ENCODE measurements around the gene PLA2G2C.
A peak's percentile ranks its signal among the peaks of the same experiment; 100 is the strongest.

PLA2G2C gene

DNA sequence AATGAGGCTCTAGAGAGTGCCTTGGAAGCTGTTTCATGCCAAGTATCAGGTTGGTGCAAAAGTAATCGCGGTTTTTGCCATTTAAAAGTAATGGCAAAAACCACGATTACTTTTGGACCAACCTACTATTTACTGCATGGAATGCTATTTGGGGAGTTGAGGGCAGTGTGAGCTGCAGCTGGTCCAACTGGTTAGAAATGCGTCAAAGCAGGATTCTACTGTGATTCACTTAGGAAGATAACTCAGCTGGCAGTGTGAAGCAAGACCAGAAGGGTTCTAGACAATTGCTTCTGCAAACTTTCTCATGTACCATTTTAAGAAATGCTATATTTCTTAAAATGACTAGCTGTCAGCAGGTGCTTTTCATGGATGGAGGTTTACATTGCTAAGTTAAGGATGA, 21.2 kb upstream of the PLA2G2C start:
- no peak for DNase-seq (ENCODE audit: low read depth, low spot score)

DNA sequence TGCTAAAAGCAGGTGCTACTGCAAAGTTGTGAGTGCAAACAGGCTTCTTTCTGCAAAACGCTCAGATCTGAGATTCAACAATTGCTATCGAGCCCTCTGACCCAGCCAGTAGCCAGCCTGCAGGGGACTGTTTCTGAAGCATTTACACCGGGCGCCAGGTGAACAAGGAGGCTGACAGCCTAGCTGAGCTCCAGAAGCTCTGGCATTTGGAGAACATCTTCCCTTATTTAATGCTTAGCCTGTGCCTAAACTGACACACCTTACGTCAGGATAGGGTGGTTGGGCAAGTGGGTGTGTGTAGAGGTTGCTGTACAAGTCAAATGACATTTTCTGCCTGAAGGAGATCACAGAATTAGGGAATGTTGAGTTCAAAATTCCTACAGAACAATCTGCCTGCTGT, 15.8 kb upstream of the PLA2G2C start:
- DNase-seq (ENCODE audit: low read depth, low spot score): no peak

DNA sequence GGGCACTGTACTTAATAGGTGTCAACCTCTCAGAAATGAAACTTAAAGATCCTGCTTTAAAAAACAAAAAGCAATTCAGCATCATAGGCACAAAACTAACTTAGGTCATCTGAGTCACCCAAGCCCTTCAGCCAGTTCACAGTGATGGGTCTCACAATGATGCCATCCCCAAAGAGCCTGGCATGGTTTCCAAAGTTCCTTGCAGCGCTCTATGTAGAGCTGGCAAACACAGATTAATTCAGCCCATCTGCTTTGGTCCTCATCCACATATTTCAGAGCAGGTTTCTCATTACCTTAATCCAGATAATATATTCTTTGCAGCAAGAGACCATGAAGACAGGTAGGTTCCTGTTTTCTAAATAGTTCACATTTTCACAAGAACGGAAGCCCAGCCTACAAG, 14.6 kb upstream of the PLA2G2C start:
- DNase-seq (ENCODE audit: low read depth, low spot score): no peak

DNA sequence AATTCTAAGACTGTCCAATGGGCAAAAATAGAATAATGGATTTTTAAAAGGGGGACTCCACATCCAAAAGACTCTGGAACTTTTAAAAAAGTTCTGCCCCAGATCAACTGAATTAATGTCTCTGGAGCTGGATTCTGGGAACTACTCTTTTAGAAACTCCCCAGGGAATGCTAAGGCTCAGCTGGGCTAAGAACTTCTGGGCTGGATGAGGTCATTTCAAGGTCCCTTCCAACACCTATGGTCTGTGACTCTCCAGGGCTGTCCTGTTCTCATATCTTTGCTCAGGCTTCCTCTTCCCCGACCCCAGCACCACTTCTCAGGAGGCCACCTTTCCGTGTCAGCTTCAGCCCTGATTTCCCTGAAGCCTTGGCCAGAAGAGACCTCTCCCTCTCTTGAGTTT, 13.5 kb upstream of the PLA2G2C start:
- no peak for DNase-seq (ENCODE audit: low read depth, low spot score)

DNA sequence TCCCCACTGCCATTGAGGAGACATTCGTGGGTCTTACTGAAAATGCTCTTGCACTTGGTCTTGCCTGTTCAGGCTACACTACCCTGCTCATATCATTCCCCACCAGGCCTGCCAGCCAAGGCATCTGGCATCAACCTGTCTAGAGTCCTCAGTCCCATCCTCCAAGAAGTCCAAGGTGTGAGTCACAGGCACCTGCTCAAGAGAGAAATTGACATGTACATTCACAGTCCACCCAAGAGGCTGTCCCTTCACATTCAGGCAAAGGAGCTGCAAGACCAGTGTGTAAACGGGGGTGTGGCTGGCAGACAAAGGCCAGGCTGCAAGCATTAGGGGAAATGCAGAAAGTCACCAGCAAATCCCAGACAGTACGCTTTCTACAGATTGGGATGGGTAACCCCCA, 13.1 kb upstream of the PLA2G2C start:
- DNase-seq (ENCODE audit: low read depth, low spot score): no peak

DNA sequence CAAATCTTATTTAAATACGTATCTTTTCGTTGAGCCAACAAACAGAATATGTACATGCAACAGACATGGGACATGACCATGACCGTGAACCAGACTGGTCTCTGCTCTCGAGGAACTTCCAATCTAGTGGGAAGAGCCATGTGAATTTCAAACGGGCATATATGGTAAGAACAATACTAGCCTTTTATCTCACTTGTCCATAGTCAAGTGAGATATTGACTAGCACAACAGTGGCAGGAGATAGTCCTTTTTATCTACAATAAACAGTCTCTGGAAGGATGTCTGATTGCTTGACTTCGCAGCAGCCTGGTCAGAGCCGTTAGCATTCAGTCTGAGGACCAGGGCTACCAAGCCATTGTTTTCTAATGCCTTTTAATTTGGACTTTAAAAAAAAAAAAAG, 12.6 kb upstream of the PLA2G2C start:
- no peak for DNase-seq (ENCODE audit: low read depth, low spot score)

DNA sequence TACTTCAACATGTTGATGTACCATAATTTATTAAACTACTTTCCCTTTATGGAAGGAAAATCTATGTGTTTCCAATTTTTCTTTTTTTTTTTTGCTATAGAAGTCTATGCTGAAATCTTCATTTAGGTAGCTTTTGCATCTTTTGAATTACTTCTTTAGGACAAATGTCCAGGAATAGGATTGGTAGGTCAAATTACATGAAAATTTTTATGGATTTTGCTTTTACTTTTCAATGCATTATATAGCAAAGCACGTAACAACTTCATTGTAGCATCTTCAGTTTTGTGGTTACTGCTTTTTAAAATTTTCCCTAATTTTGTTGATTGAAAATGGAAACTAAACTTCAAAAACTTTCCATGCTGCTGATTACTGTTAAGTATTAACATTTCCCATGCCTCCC, 12.0 kb upstream of the PLA2G2C start:
- no peak for DNase-seq (ENCODE audit: low read depth, low spot score)

DNA sequence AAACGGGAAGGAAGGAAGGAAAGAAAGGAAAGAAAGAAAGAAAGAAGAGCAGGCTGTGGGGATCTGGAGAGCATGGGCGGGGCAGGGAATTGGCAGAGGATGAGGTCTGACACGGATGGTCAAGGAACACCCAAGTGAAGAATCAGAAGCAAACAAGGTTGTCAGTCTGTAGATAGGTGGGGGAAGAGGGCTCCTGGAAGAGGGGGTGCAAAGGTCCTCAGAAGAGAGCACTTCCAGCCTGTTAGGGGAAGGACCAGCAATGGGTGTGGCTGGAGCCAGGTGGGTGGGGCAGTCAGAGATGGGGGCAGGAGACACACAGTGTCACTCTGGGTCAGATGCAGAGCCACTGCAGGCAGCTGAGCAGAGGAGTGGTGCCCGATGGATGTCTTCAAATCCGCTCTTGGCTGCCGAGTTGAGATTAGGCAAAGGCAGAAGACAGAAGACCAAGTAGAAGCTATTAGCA, 11.0 kb upstream of the PLA2G2C start:
- no peak for DNase-seq (ENCODE audit: low read depth, low spot score)

DNA sequence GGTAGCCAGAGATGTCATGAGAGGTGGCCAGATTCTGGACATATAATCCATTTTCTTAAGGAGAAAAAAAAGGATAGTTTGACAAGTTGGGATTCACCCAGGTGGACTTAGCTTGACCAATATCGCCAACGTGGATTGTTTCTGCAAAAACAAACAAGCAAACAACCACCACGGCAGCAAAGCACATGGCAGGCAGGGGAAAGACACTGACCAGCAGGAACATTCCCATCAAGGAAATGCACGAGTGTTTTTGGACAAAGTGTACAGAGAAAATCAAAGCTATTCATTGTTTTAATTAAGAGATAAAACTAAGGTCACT, 9.1 kb upstream of the PLA2G2C start:
- DNase-seq (ENCODE audit: low read depth, low spot score): no peak

DNA sequence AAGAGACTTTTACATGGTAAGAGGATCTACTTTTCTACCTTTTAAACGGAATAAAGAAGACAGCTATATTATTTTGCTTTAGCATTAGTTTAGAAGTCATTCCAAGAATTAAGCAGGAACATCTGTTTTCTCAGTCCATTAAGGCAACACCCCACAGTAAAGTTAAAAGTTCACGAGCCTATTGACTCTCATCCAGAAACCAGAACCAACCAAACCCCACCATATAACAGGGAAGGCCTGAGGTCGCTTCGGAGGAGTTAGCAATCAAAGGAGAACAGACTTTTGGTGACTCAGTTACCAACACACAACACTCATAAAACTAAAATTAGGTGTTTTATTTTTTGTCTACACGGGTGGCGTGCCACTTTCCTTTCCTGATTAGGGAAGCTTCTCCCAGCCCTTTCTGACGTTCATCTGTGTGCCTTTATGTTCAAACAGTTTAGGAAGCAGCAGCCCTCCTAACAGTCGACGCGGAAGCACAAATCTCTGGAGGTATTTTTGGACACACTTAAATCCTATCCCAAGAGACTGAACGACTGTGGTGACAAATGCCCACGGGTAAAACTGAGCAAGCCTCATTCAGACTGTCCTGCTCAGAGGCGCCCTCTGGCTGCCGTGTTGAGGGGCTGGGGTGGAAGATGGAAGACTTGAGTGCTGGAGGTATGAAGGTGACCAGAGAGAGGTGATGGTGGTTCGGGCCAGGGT, 8.6 kb upstream of the PLA2G2C start:
- peak; percentile 85 for DNase-seq (ENCODE audit: low read depth, low spot score)

DNA sequence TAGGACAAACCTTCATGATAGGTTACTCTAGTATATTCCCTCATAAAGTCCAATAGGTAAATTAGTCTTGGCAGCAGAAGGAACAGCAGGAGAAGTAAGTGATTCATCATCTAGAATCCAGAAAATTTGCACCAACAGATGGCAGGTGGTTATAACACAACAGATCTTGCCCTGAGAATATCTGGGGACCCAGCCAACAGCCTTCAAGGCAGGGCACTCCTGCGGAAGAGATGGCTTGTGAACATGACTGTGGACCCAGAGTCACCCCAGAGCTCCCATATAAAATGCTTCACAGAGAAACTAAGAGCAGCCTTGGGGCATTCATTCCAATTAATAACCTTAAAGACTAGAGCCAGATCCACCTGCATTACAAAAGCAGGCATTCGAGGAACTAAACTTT, 7.9 kb upstream of the PLA2G2C start:
- DNase-seq (ENCODE audit: low read depth, low spot score): no peak

DNA sequence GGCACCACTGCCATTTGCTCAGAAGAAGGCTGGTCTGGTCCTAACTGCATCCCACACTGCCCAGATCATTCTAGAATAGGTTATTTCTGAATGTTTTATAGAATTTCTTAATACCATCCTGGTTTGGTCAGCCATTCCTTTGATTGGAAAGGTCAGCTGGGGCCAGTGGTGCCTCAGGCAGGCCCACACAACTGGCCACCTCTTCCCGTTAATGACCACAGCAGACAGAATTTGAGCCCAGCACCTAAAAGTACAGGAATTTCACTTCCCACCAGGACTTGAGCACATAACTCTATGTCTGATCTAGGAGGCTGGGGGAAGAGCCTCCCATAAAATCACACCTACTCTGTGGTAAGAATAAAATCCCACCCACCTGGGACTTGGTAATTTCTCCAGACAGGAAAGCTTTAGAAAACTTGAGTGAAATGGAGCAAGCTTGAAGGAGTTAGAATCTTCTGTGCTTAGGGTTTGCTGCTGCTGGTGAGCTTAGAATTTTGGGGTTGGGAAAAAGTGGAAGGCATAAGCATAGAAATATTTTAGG, 6.6 kb upstream of the PLA2G2C start:
- no peak for DNase-seq (ENCODE audit: low read depth, low spot score)

DNA sequence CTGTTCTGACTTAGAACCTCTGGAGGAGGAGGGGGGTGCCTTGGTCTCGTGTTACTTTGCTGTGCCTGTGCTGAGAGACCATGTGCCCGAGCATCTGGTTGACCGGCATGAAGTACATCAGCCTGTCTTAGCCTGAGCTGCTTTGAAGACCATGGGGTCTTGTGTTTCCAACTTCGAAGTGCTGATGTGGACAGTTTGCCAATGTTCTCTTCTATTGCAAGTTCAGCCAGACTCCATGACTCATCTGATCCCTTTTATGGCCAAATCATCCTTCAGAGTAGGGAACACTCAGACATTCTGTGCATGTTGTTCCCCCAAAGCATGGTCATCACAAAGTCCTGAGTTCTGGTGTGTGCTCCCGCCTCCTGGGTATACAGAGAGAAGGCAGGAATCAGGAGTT, 6.0 kb upstream of the PLA2G2C start:
- no peak for DNase-seq (ENCODE audit: low read depth, low spot score)

DNA sequence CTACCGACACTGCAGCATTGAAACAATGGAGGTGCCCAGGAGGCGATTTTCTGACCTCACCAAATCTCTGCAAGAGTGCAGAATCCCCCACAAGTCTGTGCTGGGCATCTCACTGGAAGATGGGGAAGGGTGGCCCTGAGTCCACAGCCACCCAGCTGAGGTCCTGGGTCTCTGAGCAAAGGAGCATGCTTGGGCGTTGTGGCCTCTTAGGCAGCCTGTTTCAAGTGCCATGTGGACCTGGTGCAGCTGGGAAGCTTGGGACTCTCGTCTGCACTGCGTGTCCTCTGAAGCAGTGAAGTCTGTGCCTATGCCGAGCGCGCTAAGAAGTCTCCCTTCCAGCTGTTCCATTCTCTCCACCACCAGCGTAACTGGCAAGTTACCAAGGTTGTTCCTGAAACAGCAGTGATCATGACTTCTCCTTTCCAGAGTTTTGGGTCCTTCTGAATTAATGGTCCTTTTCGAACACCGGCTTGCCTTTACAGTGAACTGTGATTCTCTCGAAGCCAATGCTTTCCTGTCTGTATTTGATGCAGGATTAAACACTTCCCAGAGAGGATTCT, 5.0 kb upstream of the PLA2G2C start:
- DNase-seq (ENCODE audit: low read depth, low spot score): no peak

DNA sequence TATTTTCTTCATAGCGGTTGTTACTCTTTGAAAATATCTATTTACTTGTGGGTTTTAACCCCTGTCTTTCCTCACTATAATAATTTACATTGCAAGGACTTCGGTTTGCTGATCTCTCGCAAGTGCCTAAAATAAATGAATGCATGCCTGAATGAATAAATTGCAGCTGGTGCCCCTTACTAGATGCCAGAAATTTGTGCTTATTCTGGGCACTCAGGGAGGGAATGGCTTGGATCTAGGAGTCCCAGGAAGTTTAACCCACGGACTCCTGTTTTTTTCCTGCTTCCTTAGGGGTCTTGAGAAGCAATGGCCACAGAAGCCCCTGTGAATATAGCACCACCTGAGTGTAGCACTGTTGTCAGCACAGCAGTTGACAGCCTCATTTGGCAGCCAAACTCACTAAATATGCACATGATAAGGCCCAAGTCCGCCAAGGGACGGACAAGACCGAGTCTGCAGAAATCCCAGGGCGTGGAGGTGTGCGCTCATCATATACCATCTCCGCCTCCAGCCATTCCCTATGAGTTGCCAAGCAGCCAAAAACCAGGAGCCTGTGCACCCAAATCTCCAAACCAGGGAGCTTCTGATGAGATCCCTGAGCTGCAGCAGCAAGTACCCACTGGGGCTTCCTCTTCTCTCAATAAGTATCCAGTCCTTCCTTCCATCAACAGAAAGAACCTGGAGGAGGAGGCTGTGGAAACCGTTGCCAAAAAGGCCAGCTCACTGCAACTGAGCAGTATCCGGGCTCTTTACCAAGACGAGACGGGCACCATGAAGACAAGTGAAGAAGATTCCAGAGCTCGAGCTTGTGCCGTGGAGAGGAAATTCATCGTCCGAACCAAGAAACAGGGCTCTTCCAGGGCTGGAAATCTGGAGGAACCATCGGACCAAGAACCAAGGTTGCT, 4.2 kb upstream of the PLA2G2C start:
- no peak for DNase-seq (ENCODE audit: low read depth, low spot score)

DNA sequence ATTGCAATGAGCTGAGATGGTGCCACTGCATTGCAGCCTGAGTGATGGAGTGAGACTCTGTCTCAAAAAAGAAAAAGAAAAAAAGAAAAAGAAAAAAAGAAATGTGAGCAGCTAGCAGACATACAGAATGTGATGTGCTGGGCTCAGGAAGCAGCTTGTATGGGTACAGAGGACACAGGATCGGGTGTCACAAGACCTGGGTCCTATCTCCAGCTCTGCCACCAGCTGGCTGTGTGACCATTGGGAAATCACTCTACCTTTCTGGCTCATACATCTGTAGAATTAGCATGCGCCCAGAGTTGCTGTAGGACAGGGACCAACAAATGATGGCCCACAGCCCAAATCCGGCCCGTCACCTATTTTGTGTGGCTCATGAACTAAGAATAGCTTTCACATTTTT, 3.3 kb upstream of the PLA2G2C start:
- DNase-seq (ENCODE audit: low read depth, low spot score): no peak

DNA sequence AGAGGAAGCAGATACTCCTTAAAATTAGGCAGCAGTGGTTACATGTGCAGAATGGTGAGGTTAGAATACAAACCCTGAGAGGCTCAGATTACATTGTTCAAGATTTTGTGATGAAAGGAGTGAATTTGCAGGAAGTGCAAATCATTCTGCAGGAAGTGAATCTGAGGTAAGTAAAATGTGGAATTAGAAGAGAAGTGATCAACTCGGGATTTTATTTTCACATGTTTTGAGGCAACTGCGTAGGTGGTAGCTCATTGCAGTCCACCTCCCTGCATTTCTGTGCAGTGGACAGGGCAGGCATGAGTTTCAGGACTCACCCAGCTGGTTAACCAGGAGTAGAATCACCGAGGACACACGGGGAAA, 2.1 kb upstream of the PLA2G2C start:
- no peak for DNase-seq (ENCODE audit: low read depth, low spot score)

DNA sequence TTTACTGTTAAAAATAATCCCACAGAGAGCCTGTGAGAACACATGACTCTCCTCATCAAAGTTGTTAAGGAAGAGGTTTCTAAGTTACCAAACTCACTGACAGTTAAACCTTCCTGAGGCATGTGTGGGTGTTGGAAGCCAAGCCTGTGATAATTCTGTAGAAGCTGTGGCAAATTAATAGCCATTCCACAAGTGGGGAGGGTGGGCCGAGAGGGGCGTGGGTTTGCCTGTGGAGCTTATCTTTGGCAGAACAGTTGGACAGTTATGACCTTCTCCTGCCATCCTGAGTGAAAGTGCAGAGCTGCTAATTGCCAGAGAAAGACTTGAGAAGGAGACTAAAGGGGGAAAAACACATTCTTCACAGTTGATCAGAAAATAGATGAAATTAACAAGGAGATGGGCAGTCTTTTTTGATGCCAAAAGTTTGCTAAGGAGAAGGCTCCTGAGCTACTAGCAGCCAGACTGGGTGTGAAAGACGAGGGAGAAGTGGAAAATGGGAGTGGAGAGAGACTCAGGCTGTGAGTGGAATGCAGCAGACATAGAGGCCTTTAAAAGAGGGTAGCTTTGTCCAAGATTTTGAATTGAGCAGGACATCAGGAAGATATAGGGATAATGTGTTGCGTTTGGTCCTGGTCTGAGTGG, 1.6 kb upstream of the PLA2G2C start:
- no peak for DNase-seq (ENCODE audit: low read depth, low spot score)

DNA sequence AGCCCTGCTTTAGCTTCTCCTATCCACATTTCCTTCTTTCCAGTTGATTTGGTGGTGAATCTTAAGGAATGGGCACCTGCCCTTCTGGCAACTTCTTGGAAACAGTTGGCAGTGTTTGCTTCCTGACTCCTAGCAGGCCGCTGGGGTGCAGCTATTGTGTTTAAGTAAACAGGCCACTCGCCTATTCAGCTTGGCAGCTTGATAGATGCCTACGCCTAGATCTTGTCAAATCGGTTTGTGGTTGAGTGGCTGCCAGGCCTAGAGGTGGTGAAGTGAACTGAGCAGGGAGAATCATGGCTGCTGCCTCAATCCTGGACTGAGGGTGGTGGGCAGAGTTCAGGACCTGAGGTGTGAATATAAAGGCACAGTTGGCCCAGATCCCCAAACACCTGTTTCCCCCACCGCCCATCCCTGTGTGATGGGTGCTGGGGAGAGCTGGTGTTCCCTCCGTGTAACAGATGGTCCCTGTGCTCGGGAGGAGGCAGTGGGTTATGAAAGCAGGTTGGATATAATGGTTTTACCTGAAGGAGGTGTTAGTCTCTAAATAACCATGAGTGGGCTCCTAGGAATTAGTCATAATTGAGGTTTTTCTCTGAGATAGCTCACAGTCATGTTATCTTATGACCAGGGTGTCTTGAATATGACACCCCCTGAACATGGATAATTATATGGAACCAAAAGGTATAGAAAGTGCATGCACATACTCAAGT, 940 bp upstream of the PLA2G2C start:
- DNase-seq (ENCODE audit: low read depth, low spot score): no peak

DNA sequence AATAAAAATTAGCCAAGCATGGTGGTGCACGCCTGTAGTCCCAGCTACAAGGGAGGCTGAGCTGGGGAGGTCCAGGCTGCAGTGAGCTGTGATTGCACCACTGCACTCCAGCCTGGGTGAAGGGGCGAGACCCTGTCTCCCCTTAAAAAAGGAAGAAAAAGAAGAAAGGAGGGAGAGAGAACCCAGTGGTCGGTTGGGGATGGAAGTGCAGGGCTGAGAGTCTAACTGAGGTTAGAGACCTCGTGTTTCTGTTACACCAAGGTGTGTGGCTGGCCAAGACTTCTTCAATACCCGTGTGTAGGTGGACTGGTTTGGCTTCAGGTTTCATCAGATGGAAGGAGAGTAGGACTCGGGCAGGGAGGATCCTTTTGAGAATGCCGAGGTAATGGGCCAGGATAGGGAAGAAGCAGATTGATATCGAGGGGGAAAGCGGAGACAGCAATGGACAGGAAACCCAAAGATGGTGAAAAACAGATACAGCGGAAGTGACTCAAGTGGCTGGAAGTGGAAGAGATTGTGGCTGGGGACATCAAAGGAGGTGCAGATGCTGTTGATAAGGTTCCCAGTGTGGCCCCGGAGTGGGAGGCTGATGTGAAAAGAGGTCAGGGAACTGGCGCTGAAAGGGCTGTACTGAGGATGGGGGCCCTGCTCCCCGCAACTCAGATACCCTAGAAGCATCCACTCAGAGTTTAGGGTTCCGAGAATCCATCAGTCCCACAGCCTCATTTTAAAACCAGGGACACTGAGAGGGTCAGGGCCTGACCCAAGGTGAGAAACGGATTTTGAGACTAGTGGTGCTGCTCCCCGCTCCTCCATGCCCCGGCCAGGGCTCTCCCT, 1.1 kb downstream of the PLA2G2C start:
- DNase-seq (ENCODE audit: low read depth, low spot score): peak; percentile 29

DNA sequence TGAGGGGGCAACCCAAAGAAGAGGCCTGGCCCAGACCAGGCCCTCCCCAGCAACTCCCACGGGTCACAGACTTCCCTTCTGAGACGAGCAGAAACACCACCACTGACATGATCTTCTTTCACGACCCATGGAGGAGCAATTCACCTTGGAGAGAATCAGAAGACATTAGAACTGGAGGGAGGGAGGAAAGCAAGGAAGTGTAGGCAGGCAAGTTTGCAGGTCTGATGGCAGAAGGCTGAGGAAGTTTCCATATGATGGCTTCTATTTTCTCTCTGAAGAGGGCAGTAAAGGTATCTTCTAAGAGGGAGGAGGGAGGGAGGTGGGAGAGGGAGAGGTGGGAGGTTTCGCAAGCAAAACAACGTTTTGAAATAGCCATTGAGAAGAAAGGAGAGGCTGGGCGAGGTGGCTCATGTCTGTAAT, 1.8 kb downstream of the PLA2G2C start:
- no peak for DNase-seq (ENCODE audit: low read depth, low spot score)

Data from ELF-1 (cell line).